MCF 10A (cell line): ENCODE data around the gene LDB2. TPM values are rescaled to one million over a fixed set of nuclear protein-coding genes. Genes with fewer than 3 reads are reported as not detected.
A peak's percentile ranks its signal among the peaks of the same experiment; 100 is the strongest.

Experiments used
- BruUV-seq: library from RNA; stranded (reverse); fragments of 400-500 nt; replicated peaks from 2 replicates; lab custom pipeline; 2021; lab: Mats Ljungman, UMichigan
- CTCF ChIA-PET: fragments of 300-600 bp; sonication (Branson Sonifier 250); formaldehyde crosslinking; extraction: SDS; loops from one replicate; lab custom pipeline; 2021; ENCODE audit warnings: antibody characterized with exemption, inconsistent platforms; lab: Yijun Ruan, JAX
- POLR2A ChIA-PET: fragments of 300-600, 350-650 bp; sonication (Branson Sonifier 250); formaldehyde crosslinking; extraction: SDS; loops from one replicate; lab custom pipeline; 2020; ENCODE audit warnings: antibody characterized with exemption, inconsistent platforms; lab: Yijun Ruan, JAX
- DNase-seq: peaks from one replicate; pipeline ENCODE4 v3.0.0-alpha.2; 2018; ENCODE audit not compliant: unreplicated experiment
- H3K27ac Mint-ChIP-seq: one replicate; pipeline ENCODE4 v1.8.0; 2022; ENCODE audit warnings: mild to moderate bottlenecking, low read depth, mixed read lengths; ENCODE audit not compliant: unreplicated experiment
- H3K27me3 Mint-ChIP-seq: one replicate; pipeline ENCODE4 v1.8.0; 2022; ENCODE audit warnings: mixed read lengths; ENCODE audit not compliant: insufficient read depth, unreplicated experiment
- H3K36me3 Mint-ChIP-seq: one replicate; pipeline ENCODE4 v1.8.0; 2022; ENCODE audit warnings: mild to moderate bottlenecking, moderate library complexity, mixed read lengths; ENCODE audit not compliant: insufficient read depth, unreplicated experiment
- H3K4me1 Mint-ChIP-seq: one replicate; pipeline ENCODE4 v1.8.0; 2022; ENCODE audit warnings: mixed read lengths; ENCODE audit not compliant: insufficient read depth, unreplicated experiment
- H3K4me3 Mint-ChIP-seq: one replicate; pipeline ENCODE4 v1.8.0; 2022; ENCODE audit warnings: mild to moderate bottlenecking, moderate library complexity, mixed read lengths; ENCODE audit not compliant: unreplicated experiment
- H3K9me3 Mint-ChIP-seq: one replicate; pipeline ENCODE4 v1.8.0; 2022; ENCODE audit warnings: mixed read lengths; ENCODE audit not compliant: unreplicated experiment
- intact Hi-C: fragments of 100-400 bp; cut with micrococcal nuclease; formaldehyde crosslinking; loops from 2 replicates; pipeline ENCODE4 v1.14.1; 2022
- total RNA-seq: library from RNA; stranded (reverse); gene quantifications from 2 replicates; pipeline ENCODE4 v1.2.3, GENCODE V29; 2022
- TF ChIP-seq, protein P1 (sequence below): fragments of 200-600 bp; IDR thresholded peaks from one replicate; pipeline ENCODE4 v1.8.0; 2022; ENCODE audit warnings: antibody characterized with exemption, mild to moderate bottlenecking; ENCODE audit not compliant: unreplicated experiment

The LDB2 gene
- total RNA-seq, 1 experiment from 2014 or later: not detected

DNA sequence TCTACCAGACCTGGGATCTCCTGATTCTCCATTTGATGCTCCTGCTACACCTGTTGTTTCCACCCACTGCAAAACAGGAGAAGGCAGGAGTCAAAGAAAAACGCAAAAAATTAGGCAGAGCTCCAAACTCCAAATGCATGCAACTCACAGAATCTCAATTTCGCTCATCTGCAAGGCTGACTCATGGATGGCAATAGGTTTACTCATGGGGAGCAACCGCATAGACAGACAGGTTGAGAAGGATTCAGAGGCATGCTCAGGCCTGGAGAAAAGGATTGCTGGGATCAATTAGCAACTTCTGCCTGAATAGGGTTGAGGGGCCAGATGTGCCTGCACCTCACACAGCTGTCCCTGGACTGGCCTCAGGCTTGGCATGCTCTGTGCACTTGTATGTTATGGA, 231.0 kb downstream of the LDB2 start:
- Mint-ChIP-seq H3K27ac (no peak overlapping the region), H3K4me3 (peak overlapping the region; percentile 49)
- POLR2A ChIA-PET: interaction anchor here (0.7 to 1.2 kb wide), 2 partner anchors 14 to 18 kb away, joined by 4 to 5 read pairs; no protein-coding TSS in a partner anchor

DNA sequence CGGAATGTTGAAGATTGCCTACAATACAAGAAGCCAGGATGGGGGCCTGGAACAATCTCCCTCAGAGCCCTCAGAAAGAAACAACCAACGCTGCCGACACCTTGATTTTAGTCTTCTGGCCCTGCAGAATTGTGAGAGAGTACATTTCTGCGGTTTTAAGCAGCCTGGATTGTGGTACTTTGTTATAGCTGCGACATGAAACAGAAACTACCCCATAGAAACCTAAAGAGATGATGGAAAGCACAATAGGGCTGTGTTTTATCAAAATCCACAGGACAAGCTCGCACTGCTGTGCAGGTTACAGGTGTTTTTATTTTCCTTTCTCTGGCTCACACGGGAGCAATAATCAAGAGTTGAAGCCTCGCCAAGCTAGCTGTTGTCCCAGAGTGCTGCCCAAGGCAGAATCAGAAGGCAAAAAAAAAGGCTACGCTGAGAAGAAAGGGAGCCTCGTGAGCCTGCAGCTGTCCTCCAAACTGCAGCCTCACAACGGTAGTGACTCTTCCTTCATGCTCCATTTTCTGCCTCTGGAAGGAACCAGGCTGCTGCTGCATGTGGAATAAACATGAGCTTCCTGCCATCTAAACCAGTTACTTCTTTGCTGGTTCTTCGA, 232.4 kb downstream of the LDB2 start:
- no peaks in the 10 kb centered on the region for H3K27me3 Mint-ChIP-seq
- ChIA-PET POLR2A (interaction anchor here (0.7 kb wide), 1 partner anchor 63 kb away, joined by 5 read pairs; no protein-coding TSS in a partner anchor), CTCF (interaction anchor here (0.6 to 1.3 kb wide), 4 partner anchors 10 to 640 kb away, joined by 3 to 6 read pairs (median 6); no protein-coding TSS in a partner anchor)
- DNase-seq: no peak
- BruUV-seq: no TSS peak
- H3K36me3 Mint-ChIP-seq: no peaks in the 10 kb centered on the region
- TF ChIP-seq, protein P1, sequence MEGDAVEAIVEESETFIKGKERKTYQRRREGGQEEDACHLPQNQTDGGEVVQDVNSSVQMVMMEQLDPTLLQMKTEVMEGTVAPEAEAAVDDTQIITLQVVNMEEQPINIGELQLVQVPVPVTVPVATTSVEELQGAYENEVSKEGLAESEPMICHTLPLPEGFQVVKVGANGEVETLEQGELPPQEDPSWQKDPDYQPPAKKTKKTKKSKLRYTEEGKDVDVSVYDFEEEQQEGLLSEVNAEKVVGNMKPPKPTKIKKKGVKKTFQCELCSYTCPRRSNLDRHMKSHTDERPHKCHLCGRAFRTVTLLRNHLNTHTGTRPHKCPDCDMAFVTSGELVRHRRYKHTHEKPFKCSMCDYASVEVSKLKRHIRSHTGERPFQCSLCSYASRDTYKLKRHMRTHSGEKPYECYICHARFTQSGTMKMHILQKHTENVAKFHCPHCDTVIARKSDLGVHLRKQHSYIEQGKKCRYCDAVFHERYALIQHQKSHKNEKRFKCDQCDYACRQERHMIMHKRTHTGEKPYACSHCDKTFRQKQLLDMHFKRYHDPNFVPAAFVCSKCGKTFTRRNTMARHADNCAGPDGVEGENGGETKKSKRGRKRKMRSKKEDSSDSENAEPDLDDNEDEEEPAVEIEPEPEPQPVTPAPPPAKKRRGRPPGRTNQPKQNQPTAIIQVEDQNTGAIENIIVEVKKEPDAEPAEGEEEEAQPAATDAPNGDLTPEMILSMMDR: no peak
- H3K9me3 Mint-ChIP-seq: no peaks in the 10 kb centered on the region
- H3K27ac Mint-ChIP-seq: no peak overlapping the region
- no peak overlapping the region for H3K4me3 Mint-ChIP-seq
- intact Hi-C loops: no loop called here
- H3K4me1 Mint-ChIP-seq: peaks cover 17% of the 10 kb centered on the region

More for the DNA sequence above, 231.0 kb downstream of the LDB2 start:
- intact Hi-C loops: no loop called here
- TF ChIP-seq, protein P1: no peak
- Mint-ChIP-seq H3K36me3 (no peaks in the 10 kb centered on the region), H3K27me3 (peaks cover 4% of the 10 kb centered on the region), H3K9me3 (no peaks in the 10 kb centered on the region), H3K4me1 (peaks cover 17% of the 10 kb centered on the region)
- DNase-seq: peak; percentile 83
- CTCF ChIA-PET: interaction anchor here (1.3 kb wide), 1 partner anchor 11 kb away, joined by 3 read pairs; no protein-coding TSS in a partner anchor
- no TSS peak for BruUV-seq

DNA sequence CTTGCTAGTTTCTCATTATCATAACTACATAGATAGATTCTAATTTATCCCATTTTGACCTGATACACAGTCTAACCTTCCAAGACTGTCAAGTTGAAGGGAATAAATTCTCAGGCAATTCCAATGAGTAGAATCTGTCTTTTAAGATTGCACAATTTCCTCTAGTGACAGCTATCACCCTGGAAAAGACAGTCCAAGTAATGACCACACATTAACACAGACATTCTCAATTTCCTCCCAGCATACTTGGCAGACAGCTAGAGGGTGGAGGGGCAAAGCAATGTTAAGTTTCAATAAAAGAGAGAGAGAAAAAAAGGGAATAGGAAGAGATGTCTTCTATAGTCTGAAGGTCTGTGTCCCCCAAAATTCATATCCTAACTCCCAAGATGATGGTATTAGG, 234.7 kb downstream of the LDB2 start:
- Mint-ChIP-seq H3K9me3 (no peaks in the 10 kb centered on the region), H3K4me3 (no peak overlapping the region), H3K27ac (no peak overlapping the region), H3K36me3 (no peaks in the 10 kb centered on the region), H3K4me1 (peaks cover 17% of the 10 kb centered on the region), H3K27me3 (no peaks in the 10 kb centered on the region)
- DNase-seq: peak; percentile 1
- POLR2A ChIA-PET: interaction anchor here (1.1 to 1.7 kb wide), 2 partner anchors 12 to 109 kb away, joined by 3 to 6 read pairs; no protein-coding TSS in a partner anchor
- CTCF ChIA-PET: interaction anchor here (0.6 to 2.5 kb wide), 3 partner anchors 11 to 54 kb away, joined by 3 to 14 read pairs (median 5); no protein-coding TSS in a partner anchor
- TF ChIP-seq, protein P1: no peak
- BruUV-seq: no TSS peak
- intact Hi-C loops: no loop called here

DNA sequence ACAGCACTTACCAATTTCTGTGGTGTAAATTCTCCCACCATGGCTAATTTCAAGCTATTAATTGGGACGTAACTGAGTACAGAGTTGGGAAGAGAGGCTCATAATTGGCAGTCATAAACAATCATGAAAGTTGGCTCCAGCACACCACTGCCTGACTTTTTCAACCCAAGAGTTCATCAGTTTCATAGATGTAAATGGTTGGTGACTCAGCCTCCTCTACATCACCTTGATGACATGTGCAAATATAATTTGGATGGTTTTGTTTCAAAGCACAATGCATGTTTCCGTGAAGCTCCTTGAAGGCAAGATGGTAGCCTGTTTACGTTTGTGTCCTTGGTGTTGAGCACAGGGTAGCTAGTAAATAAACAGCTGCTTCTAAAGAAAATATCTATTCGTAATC, 235.1 kb downstream of the LDB2 start:
- peak; percentile 2 for DNase-seq
- H3K4me3 Mint-ChIP-seq: no peak overlapping the region
- no peaks in the 10 kb centered on the region for H3K36me3 Mint-ChIP-seq
- TF ChIP-seq, protein P1: no peak
- no TSS peak for BruUV-seq
- no peaks in the 10 kb centered on the region for H3K27me3 Mint-ChIP-seq
- no peak overlapping the region for H3K27ac Mint-ChIP-seq
- intact Hi-C loops: no loop called here
- ChIA-PET POLR2A (interaction anchor here (1.1 to 1.7 kb wide), 2 partner anchors 11 to 110 kb away, joined by 3 to 6 read pairs; no protein-coding TSS in a partner anchor), CTCF (interaction anchor here (0.6 to 2.5 kb wide), 3 partner anchors 11 to 54 kb away, joined by 3 to 14 read pairs (median 5); no protein-coding TSS in a partner anchor)
- H3K9me3 Mint-ChIP-seq: no peaks in the 10 kb centered on the region
- H3K4me1 Mint-ChIP-seq: peaks cover 17% of the 10 kb centered on the region
